ENCODE data around the gene FAM174A.

- TF ChIP-seq POLR2A (IDR thresholded peaks at IDR 0.05) (no peak), CTCF (IDR thresholded peaks at IDR 0.05) (no peak), POLR2AphosphoS5 (IDR thresholded peaks at IDR 0.05) (no peak), EP300 (IDR thresholded peaks at IDR 0.05) (no peak)
Measured at GRCh38 chr5:100616291-100616690, 81.1 kb downstream of the FAM174A start.
